HEK293T (cell line): Measurements from ENCODE around the gene ERCC5.

Source experiments
- CTCF ChIA-PET: fragments of 350-600 bp; formaldehyde crosslinking; extraction: SDS; loops from one replicate; lab custom pipeline; 2021; ENCODE audit warnings: antibody characterized with exemption, inconsistent platforms; lab: Yijun Ruan, JAX
- POLR2A ChIA-PET: fragments of 350-600 bp; formaldehyde crosslinking; extraction: SDS; loops from one replicate; lab custom pipeline; 2020; ENCODE audit warnings: antibody characterized with exemption, inconsistent platforms; lab: Yijun Ruan, JAX
- DNase-seq: peaks from one replicate; pipeline ENCODE4 v3.0.0; 2012; ENCODE audit warnings: mixed read lengths; ENCODE audit errors: extremely low spot score
- ARNT ChIP-seq: fragments of 450-650 bp; IDR thresholded peaks from 2 replicates; pipeline ENCODE4 v1.6.1; 2017; ENCODE audit warnings: mild to moderate bottlenecking
- BHLHE40 ChIP-seq: fragments of 450-650 bp; IDR thresholded peaks from 2 replicates; pipeline ENCODE4 v1.6.1; 2016; ENCODE audit warnings: mild to moderate bottlenecking, moderate library complexity, borderline replicate concordance
- CTBP1 ChIP-seq: fragments of 450-650 bp; IDR thresholded peaks from 2 replicates; pipeline ENCODE4 v1.6.1; 2016; ENCODE audit warnings: borderline replicate concordance
- ELF4 ChIP-seq: fragments of 450-650 bp; IDR thresholded peaks from 2 replicates; pipeline ENCODE4 v1.6.1; 2017; ENCODE audit warnings: antibody characterized with exemption
- FOXA1 ChIP-seq: fragments of 450-650 bp; IDR thresholded peaks from 2 replicates; pipeline ENCODE4 v1.6.1; 2016; ENCODE audit warnings: mild to moderate bottlenecking
- FOXK2 ChIP-seq: fragments of 450-650 bp; IDR thresholded peaks from 2 replicates; pipeline ENCODE4 v1.6.1; 2016; ENCODE audit warnings: mild to moderate bottlenecking
- FOXM1 ChIP-seq: fragments of 450-650 bp; IDR thresholded peaks from 2 replicates; pipeline ENCODE4 v1.6.1; 2017; ENCODE audit warnings: mild to moderate bottlenecking, borderline replicate concordance
- HDGF ChIP-seq: fragments of 450-650 bp; IDR thresholded peaks from 2 replicates; pipeline ENCODE4 v1.6.1; 2017; ENCODE audit warnings: antibody characterized with exemption, borderline replicate concordance
- L3MBTL2 ChIP-seq: fragments of 450-650 bp; conservative IDR thresholded peaks from 2 replicates; pipeline ENCODE4 v1.6.1; 2016; ENCODE audit warnings: mild to moderate bottlenecking
- LEF1 ChIP-seq: fragments of 450-650 bp; IDR thresholded peaks from 2 replicates; pipeline ENCODE4 v1.6.1; 2017; ENCODE audit warnings: mild to moderate bottlenecking, borderline replicate concordance
- NFRKB ChIP-seq: fragments of 450-650 bp; IDR thresholded peaks from 2 replicates; pipeline ENCODE4 v1.6.1; 2016; ENCODE audit warnings: mild to moderate bottlenecking, moderate library complexity
- PKNOX1 ChIP-seq: fragments of 450-650 bp; IDR thresholded peaks from 2 replicates; pipeline ENCODE4 v1.6.1; 2016
- SP1 ChIP-seq: fragments of 450-650 bp; IDR thresholded peaks from 2 replicates; pipeline ENCODE4 v1.6.1; 2017
- SUZ12 ChIP-seq: fragments of 450-650 bp; IDR thresholded peaks from 2 replicates; pipeline ENCODE4 v1.6.1; 2016; ENCODE audit warnings: mild to moderate bottlenecking
- TARDBP ChIP-seq: fragments of 450-650 bp; IDR thresholded peaks from 2 replicates; pipeline ENCODE4 v1.6.1; 2016
- ZNF384 ChIP-seq: fragments of 450-650 bp; IDR thresholded peaks from 2 replicates; pipeline ENCODE4 v1.6.1; 2016

The ERCC5 gene

DNA sequence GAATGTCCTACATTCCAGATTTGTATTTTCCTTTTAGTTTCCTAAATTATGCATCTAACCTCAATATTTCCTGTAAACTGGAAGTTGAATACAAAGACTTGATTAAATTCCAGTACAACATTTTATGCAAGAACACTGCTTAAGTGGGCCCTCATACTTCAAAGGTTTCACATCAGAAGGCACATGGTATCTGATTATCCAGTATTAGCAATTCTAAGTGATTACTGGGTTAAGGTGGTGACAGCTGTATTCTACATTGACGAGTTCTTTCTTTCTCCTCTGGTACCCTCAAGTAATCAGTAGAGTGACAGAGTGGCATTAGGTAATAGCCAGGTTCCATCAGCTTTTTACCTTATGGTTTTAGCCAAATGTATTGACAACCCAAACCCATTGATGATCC is 28.6 kb upstream of the ERCC5 start:
- no peak for DNase-seq
- TF ChIP-seq HDGF (no peak), ARNT (no peak), ZNF384 (no peak), FOXA1 (no peak), CTBP1 (no peak), SP1 (no peak), BHLHE40 (no peak), FOXK2 (no peak), ELF4 (no peak), L3MBTL2 (no peak), TARDBP (no peak), LEF1 (no peak), FOXM1 (no peak), NFRKB (no peak), PKNOX1 (no peak), SUZ12 (no peak)
- CTCF ChIA-PET: interaction anchor here (0.5 to 0.6 kb wide), 2 partner anchors 15 to 1514 kb away, joined by 7 read pairs; no protein-coding TSS in a partner anchor
- POLR2A ChIA-PET: no interaction called here

- ChIA-PET CTCF (interaction anchor here (0.5 kb wide), 1 partner anchor 15 kb away, joined by 7 read pairs; no protein-coding TSS in a partner anchor), POLR2A (no interaction called here)
- no peak for TF ChIP-seq CTBP1
- TF ChIP-seq TARDBP: no peak
- TF ChIP-seq ELF4: no peak
- no peak for DNase-seq
Measured at GRCh38 chr13:102817907-102818306, 27.9 kb upstream of the ERCC5 start.

DNA sequence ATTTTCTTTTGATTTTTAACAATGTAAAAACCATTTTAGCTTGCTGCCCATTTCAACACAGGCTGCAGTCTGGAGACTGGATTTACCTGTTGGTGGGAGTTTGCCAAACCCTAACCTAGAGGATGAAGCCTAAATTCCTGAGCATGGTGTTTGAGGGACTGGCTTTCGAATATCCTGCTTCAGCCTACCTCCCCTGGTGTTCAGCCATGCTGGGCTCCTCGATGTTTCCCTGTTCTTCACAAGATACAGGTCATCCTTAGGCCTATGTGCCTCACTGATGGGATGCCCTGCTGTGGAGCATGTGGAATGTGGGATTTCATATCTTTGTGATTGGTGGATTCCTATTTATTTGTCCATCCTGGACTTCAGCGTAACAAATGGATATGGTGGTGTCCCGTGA is 20.4 kb upstream of the ERCC5 start:
- TF ChIP-seq FOXA1 (no peak), CTBP1 (no peak), L3MBTL2 (no peak), BHLHE40 (no peak), ELF4 (no peak), HDGF (no peak), SUZ12 (no peak), LEF1 (no peak), TARDBP (no peak), ARNT (no peak), NFRKB (no peak), SP1 (no peak), FOXK2 (no peak), PKNOX1 (no peak), ZNF384 (no peak)
- no peak for DNase-seq
- ChIA-PET CTCF (no interaction called here), POLR2A (no interaction called here)

GRCh38 chr13:102825921-102826706 is 19.7 kb upstream of the ERCC5 start:
- DNase-seq: no peak
- ChIA-PET POLR2A (no interaction called here), CTCF (no interaction called here)
- no peak for TF ChIP-seq CTBP1
- TF ChIP-seq ARNT: no peak
- no peak for TF ChIP-seq SUZ12
- no peak for TF ChIP-seq ZNF384
- no peak for TF ChIP-seq FOXA1
- TF ChIP-seq HDGF: no peak
- TF ChIP-seq BHLHE40: no peak
- no peak for TF ChIP-seq TARDBP
- TF ChIP-seq FOXM1: no peak
- TF ChIP-seq L3MBTL2: no peak
- TF ChIP-seq LEF1: no peak

GRCh38 chr13:102830646-102831045 is 15.2 kb upstream of the ERCC5 start:
- ChIA-PET CTCF (no interaction called here), POLR2A (no interaction called here)
- TF ChIP-seq FOXK2: no peak
- no peak for TF ChIP-seq NFRKB
- no peak for TF ChIP-seq HDGF
- TF ChIP-seq L3MBTL2: no peak
- TF ChIP-seq TARDBP: no peak
- TF ChIP-seq FOXM1: no peak
- TF ChIP-seq PKNOX1: no peak
- TF ChIP-seq SUZ12: no peak
- TF ChIP-seq BHLHE40: no peak
- no peak for TF ChIP-seq ZNF384
- no peak for TF ChIP-seq ELF4
- TF ChIP-seq ARNT: no peak
- no peak for DNase-seq

DNA sequence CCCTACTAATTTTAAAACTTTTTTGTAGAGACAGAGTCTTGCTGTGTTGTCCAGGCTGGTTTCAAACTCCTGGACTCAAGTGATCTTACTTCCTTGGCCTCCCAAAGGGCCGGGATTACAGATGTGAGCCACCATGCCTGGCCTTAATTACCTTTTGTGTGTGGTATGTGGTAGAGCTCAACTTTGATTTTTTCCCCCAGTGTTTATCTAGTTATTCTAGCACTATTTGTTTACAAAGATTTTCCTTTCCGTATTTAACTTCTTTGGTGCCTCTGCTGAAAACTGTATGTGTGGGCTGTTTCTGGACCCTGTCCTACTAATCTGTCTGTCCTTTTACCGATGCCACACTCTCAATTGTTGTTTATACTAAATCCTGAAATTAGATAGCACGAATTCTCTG is 9.4 kb upstream of the ERCC5 start:
- CTCF ChIA-PET: no interaction called here
- no peak for DNase-seq
- POLR2A ChIA-PET: interaction anchor here (1.3 kb wide), 1 partner anchor 9 kb away, joined by 4 read pairs; the partner anchor contains the start of gene ERCC5
- no peak for TF ChIP-seq FOXA1
- no peak for TF ChIP-seq L3MBTL2
- TF ChIP-seq TARDBP: no peak
- no peak for TF ChIP-seq FOXM1
- no peak for TF ChIP-seq LEF1
- no peak for TF ChIP-seq CTBP1
- TF ChIP-seq FOXK2: no peak
- TF ChIP-seq PKNOX1: no peak
- TF ChIP-seq ELF4: no peak
- TF ChIP-seq SP1: no peak
- TF ChIP-seq HDGF: no peak
- no peak for TF ChIP-seq ARNT
- no peak for TF ChIP-seq BHLHE40
- TF ChIP-seq ZNF384: no peak
- no peak for TF ChIP-seq NFRKB
- TF ChIP-seq SUZ12: no peak
